ENCODE results near the gene SLC25A53. TPM values are rescaled to one million over a fixed set of nuclear protein-coding genes. Genes with fewer than 3 reads are reported as not detected.

SLC25A53 gene
- total RNA-seq: 10.2 TPM

- FAIRE-seq (no peak), DNase-seq (ENCODE audit: low spot score in 2 of 2) (peak; percentile 33 to 34)
Observed at GRCh38 chrX:104156630-104157529, at the start of gene SLC25A53. TSS of gene SLC25A53 (minus strand) at chrX:104157009. CDS start at chrX:104105257, 51,752 bp downstream.

- FAIRE-seq (no peak), DNase-seq (ENCODE audit: low spot score in 2 of 2) (no peak)
Observed at GRCh38 chrX:104205548-104205947, 48.7 kb upstream of the SLC25A53 start.

GRCh38 chrX:104195489-104196084 lies 38.8 kb upstream of the SLC25A53 start:
- FAIRE-seq: peak; percentile 96
- peak in 1 of 2 donors; percentile 4 for DNase-seq (ENCODE audit: low spot score in 2 of 2)

GRCh38 chrX:104195013-104195412 lies 38.2 kb upstream of the SLC25A53 start:
- FAIRE-seq (no peak), DNase-seq (ENCODE audit: low spot score in 2 of 2) (no peak)

GRCh38 chrX:104193485-104193884 lies 36.7 kb upstream of the SLC25A53 start:
- FAIRE-seq (no peak), DNase-seq (ENCODE audit: low spot score in 2 of 2) (no peak)

GRCh38 chrX:104189837-104190236 lies 33.0 kb upstream of the SLC25A53 start:
- no peak for FAIRE-seq
- DNase-seq (ENCODE audit: low spot score in 2 of 2): no peak

GRCh38 chrX:104187931-104188330 lies 31.1 kb upstream of the SLC25A53 start:
- DNase-seq (ENCODE audit: low spot score in 2 of 2) (no peak), FAIRE-seq (no peak)

GRCh38 chrX:104183685-104184084 lies 26.9 kb upstream of the SLC25A53 start:
- DNase-seq (ENCODE audit: low spot score in 2 of 2) (no peak), FAIRE-seq (no peak)

- FAIRE-seq: no peak
- DNase-seq (ENCODE audit: low spot score in 2 of 2): no peak
Observed at GRCh38 chrX:104173841-104174240, 17.0 kb upstream of the SLC25A53 start.

- FAIRE-seq (no peak), DNase-seq (ENCODE audit: low spot score in 2 of 2) (no peak)
Observed at GRCh38 chrX:104172788-104173187, 16.0 kb upstream of the SLC25A53 start.

- DNase-seq (ENCODE audit: low spot score in 2 of 2) (no peak), FAIRE-seq (no peak)
Observed at GRCh38 chrX:104172121-104172520, 15.3 kb upstream of the SLC25A53 start.

- no peak for FAIRE-seq
Observed at GRCh38 chrX:104168127-104168526, 11.3 kb upstream of the SLC25A53 start.

GRCh38 chrX:104166735-104167436 lies 10.1 kb upstream of the SLC25A53 start:
- DNase-seq (ENCODE audit: low spot score in 2 of 2) (peak in 1 of 2 donors; percentile 19), FAIRE-seq (no peak)

More at GRCh38 chrX:104168127-104168526, 11.3 kb upstream of the SLC25A53 start:
- DNase-seq (ENCODE audit: low spot score in 2 of 2): no peak

GRCh38 chrX:104165894-104166734 lies 9.3 kb upstream of the SLC25A53 start, which contains the start of gene FAM199X:
TSS of gene FAM199X (plus strand) at chrX:104166453. CDS start at chrX:104166786, 333 bp downstream.
- no peak for FAIRE-seq
- peak; percentile 82 to 83 for DNase-seq (ENCODE audit: low spot score in 2 of 2)

GRCh38 chrX:104151037-104151436 lies 5.8 kb downstream of the SLC25A53 start:
- FAIRE-seq: no peak

GRCh38 chrX:104141087-104141760 lies 15.6 kb downstream of the SLC25A53 start:
- no peak for DNase-seq (ENCODE audit: low spot score in 2 of 2)
- no peak for FAIRE-seq

More at GRCh38 chrX:104151037-104151436, 5.8 kb downstream of the SLC25A53 start:
- DNase-seq (ENCODE audit: low spot score in 2 of 2): no peak

- no peak for FAIRE-seq
- DNase-seq (ENCODE audit: low spot score in 2 of 2): no peak
Observed at GRCh38 chrX:104137496-104137895, 19.3 kb downstream of the SLC25A53 start.

- FAIRE-seq: no peak
Observed at GRCh38 chrX:104136241-104137019, 20.4 kb downstream of the SLC25A53 start.

GRCh38 chrX:104135677-104136076 lies 21.1 kb downstream of the SLC25A53 start:
- no peak for FAIRE-seq
- no peak for DNase-seq (ENCODE audit: low spot score in 2 of 2)

More at GRCh38 chrX:104136241-104137019, 20.4 kb downstream of the SLC25A53 start:
- peak; percentile 21 to 46 for DNase-seq (ENCODE audit: low spot score in 2 of 2)

Measured in frontal cortex (tissue), 4 donors.